Measurements from ENCODE around the gene EXOC6.

DNA sequence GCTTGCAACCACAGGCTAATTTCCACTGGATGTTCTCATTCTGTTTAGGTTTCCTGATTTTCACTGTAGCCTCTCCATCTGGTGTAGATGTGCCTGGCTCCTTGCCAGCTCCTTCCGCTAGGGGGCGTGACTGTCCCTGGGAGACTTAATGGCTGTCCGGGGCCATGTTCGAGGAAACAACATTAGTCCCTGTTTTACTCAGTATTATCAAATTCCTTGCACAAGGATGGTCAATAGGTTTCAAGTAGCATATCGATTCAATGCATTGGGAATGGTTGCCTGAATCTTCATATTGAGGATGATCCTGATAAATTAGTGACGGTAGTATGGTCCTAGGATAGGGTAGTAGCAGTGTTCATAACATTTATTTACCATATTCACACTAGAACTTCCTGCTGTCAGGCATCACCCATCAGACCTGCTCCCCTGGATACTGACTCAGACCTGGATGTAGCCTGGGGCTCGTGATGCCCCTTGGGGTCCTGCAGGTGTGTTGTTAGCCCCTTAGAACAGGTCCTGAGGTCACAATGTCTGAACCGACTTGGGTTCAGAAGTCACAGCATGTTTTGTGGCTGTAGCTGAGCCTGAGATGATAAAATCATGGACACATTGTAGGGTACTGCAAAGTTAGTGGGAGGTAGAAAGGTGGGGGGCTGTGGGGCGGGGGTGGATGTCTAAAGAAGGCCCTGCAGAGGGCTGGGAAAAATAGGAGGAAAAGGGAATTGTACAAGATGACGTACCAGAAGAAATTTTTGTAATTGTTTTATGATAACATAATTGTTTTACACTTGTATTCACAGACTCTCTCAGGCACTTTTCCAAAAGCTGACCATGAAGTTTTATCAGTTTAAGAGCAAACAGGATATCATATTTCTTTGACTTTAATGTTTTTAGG lies 8.9 kb upstream of the EXOC6 start:
- TF ChIP-seq EP300 (IDR thresholded peaks at IDR 0.05) (no peak), POLR2A (IDR thresholded peaks at IDR 0.05; ENCODE audit: low read depth) (no peak), POLR2AphosphoS5 (IDR thresholded peaks at IDR 0.05) (no peak)
- TF ChIP-seq, protein P1, sequence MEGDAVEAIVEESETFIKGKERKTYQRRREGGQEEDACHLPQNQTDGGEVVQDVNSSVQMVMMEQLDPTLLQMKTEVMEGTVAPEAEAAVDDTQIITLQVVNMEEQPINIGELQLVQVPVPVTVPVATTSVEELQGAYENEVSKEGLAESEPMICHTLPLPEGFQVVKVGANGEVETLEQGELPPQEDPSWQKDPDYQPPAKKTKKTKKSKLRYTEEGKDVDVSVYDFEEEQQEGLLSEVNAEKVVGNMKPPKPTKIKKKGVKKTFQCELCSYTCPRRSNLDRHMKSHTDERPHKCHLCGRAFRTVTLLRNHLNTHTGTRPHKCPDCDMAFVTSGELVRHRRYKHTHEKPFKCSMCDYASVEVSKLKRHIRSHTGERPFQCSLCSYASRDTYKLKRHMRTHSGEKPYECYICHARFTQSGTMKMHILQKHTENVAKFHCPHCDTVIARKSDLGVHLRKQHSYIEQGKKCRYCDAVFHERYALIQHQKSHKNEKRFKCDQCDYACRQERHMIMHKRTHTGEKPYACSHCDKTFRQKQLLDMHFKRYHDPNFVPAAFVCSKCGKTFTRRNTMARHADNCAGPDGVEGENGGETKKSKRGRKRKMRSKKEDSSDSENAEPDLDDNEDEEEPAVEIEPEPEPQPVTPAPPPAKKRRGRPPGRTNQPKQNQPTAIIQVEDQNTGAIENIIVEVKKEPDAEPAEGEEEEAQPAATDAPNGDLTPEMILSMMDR (IDR thresholded peaks at IDR 0.05): peak in 1 of 3 experiments; percentile 4
